HG03469 (cell line): ENCODE data around the gene DFFB.

Experiments used
- ATAC-seq: cut with Tn5 transposase; IDR thresholded peaks from one replicate; pipeline ENCODE4 v1.9.1; 2021; ENCODE audit warnings: mild to moderate bottlenecking, moderate library complexity, moderate number of reproducible peaks; ENCODE audit not compliant: unreplicated experiment

The DFFB gene

DNA sequence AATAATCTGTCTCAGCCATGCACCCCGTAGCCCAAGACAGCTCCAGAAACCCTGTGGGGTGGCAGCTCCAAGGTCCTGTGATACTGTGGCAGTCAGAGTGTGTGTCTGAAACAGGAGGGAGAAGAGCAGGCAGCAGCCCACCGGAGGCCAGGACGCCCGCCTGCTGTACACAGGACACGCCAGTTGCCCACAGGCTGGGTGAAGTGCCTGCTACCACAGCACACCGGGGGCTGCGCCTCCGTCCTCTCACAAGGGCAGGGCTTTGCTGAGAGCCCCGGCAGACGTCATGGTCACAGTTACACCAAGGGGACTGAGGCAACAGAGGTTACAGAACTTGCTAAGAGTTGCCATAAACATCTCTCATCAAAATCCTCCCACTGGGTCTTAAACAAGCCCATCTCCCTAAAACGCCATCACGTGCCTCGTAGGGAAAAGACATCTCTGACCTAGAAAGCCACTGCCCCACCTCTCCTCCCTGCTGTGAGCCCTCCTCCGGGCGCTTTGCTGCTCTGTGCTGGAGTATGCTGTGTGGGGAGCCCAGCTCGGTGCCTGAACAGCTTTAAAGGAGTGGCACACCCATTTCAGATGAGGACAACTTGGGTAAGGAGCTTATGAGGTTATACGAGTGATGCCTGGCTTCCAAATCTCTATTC is 37.5 kb downstream of the DFFB start:
- no peak for ATAC-seq

DNA sequence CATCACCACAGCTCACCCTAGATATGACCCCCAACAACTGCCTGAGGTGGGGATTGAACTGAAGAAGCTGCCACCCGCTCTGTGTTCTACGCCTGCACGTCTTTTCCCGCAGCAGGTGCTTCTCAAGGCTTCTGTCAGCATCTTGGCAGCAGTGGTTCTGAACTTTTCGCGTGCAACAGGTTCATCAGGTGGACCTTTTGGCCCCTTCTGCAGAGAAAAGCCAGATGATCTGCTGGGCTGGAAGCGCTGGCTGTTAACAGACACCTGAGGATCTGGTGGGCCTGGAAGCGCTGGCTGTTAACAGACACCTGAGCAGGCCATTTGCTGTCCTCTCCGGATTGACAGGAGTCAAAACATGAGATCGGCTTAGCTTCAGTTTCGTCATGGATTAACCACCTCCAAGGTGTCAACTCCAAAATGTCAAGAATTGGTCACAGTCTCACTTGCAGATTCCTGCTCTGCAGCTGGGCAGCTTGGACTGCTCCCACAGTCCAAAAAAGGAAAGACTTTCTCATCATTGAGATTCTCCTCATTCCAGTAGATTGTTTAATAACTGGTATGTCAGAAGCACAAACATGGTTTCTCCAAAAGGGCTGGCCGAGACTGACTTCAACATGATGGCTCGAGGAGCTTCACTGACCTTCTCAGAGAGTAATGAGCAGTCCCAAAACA is 38.1 kb downstream of the DFFB start:
- ATAC-seq = no peak

DNA sequence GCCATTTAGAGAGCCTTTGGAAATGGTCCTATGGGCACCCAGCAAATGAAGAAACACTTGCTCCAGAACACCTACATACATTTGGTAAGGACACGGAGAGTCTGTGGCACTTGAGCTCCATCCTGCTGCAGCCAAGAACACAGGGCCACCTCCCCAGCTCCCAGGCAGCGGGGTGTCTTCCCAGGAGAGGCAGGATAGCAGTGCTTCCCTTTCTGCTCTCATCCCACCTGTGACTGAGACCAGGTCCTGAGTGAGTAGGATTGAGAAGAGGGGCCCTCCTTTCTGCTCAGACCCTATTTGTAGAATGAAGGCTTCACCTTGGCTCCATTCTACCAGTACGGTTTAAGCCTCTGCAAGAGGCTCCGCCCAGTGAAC is 38.7 kb downstream of the DFFB start:
- no peak for ATAC-seq

DNA sequence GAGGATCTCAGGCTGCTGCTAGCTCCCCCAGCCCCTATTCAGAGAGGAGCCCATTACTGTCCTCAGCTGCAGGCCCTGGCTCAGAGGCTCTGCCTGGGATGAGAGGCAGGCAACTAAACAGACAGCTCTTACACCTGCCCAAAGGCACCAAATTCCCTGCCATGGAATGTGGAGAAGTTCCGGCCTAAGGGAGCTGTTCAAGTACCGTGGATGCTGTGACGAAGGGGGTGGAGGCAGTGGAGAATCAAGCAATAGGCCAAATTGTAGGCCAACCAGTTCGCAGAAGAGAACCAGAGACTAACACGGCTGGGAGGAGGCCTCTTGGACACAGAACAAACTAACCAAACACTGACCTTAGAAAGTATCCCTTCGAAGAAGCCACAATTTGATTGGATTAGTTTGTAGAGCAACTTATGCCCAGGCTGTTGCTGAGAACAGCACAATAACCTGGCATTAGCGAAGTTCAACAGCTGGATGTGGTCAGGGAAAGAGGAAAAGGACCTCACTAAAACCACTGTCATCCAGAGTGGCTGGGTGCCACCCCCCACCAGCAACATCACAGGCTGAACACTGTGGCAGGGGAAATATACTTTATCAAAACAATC is 39.2 kb downstream of the DFFB start:
- no peak for ATAC-seq

DNA sequence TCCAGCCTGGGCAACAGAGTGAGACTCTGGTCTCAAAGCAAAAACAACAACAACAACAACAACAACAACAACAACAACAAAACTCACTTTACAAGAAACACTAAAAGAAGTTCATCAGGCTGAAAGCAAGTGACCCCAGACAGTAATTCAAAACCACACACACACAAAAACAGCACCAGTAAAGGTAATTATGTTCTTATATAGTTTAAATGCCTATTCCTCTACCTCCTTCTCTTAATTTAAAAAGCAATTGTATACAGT is 41.1 kb downstream of the DFFB start:
- ATAC-seq = no peak

DNA sequence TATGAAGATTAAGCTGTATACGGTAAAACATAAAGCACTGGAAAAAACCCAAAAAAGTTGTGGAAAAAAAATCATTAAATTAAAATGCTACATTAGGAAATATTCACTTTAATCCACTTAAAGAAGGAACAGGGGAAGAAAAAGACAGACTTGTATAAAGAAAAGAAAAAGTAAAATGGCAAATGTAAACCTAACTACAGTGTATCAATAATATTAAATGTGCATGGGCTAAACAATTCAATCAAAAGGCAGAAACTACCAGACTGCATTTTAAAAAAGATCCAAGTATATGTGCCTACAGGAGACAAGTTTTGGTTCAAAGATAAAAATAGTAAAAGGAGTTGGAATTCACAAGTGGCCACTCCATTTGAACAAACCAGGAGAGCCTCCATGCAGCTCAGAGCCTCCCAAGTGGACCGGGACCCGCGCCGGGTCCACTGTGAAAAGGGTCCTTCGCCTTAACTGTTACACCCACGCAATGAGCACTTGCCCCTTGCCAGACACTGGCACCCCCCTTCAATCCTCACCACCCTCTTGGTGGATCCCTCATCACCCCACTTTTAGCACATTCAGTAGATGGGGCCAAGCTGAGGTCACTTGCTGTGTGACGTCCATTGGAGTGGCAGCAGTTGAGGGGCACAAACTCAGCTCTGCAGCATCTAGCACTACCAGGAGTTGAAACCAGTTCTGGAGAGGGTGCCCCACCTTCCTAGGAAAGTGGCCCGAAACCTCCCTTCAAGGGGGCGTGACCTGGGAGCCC is 41.9 kb downstream of the DFFB start:
- no peak for ATAC-seq

DNA sequence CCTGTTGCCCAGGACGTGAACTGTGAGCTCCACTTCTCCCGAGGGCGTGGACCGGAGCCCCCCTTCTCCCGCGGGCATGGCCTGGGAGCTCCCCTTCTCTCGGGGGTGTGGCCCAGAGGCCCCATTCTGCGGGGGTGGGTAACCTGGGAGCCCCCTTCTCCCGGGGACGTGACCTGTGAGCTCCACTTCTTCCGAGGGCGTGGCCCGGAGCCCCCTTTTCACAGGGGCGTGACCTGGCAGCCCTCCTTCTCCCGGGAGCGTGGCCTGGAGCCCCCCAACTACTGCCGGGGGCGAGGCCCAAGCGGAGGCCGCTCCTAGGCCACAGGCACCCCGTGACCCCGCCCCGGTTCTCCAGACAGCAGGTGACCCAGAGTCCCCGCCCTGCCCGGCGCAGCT is 42.5 kb downstream of the DFFB start:
- peak; percentile 2 for ATAC-seq

DNA sequence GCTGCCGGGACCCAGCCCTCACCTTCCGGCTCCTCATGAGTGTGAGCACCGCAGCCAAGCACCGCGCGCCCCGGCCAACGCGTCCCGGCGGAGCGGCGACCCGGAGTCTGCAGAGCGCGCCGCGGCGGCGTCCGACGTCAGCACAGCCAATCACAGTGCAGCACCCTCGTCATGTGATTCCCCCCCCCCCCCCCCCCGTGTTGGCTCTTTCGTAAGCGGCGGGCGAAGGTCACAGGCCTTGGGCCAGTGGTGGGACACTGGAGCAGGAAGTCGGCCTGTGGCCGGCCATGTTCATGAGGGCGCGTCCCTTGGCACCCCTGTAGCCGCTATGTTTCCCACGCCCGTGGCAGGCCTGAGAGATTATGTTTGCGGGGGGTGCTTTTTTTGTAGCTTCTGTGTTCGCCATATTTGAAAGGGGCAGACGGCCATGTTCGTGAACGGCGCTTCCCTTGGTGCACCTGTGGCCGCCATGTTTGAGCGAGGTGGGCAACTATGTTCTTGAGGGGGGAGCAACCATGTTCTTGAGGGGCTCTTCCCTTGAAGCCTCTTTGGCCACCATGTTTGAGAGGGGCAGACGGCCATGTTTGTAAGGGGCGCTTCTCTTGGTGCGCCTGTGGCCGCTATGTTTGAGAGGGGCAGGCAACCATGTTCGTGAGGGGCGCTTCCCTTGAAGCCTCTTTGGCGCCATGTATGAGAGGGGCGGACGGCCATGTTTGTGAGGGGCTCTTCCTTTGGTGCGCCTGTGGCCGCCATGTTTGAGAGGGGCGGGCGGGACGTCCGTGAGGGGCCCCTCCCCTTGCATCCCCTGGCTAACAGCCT is 43.1 kb downstream of the DFFB start, which contains the start of gene C1orf174:
C1orf174 (minus strand) TSS at position 123 of the 819 bp plus-strand sequence; CDS start at position 37, 86 bp downstream.
- ATAC-seq = peak; percentile 48

DNA sequence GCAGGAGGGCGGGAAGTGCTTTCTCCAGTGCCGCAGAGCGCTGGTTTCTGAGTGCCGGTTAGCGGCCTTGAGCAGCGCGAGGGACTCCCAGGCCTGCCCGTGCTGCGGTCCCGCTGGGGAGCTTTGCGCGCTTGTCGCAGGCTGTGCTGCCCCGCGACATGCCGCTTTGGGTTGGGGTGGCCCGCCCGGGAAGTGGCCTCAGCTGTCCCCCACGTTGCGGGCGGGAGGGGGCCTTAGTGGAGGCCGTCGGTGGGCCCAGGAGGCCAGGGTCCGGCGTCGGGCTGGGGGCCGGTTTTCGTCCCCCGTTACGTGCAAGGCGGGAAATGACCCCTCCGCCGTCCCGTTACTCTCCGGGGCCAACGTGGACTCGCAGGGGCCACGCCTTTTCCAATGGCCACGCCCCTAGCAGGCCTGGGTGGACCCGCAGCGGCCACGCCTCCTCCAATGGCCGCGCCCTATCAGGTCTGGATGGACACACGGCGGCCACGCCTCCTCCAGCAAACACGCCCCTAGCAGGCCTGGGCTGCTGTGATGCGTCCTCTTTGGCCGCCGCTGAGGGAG is 43.8 kb downstream of the DFFB start:
- peak; percentile 36 for ATAC-seq

DNA sequence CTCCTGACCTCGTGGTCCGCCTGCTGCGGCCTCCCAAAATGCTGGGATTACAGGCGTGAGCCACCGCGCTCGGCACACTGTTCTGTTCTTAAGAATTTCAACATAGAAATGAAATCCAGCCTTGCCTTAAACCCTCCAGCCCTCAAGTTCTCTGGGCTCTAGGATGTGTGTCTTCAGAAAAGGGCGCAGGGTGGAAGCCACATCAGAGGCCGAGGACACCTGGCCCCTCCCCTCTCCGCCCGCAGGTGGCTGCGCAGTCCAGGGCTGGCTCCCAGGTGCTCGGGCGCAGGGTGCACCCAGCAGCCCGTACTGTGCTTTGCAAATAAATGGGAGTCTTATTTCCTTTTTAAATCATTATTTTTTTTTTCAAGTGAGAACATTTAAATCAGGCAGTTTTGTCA is 44.8 kb downstream of the DFFB start:
- ATAC-seq = no peak

DNA sequence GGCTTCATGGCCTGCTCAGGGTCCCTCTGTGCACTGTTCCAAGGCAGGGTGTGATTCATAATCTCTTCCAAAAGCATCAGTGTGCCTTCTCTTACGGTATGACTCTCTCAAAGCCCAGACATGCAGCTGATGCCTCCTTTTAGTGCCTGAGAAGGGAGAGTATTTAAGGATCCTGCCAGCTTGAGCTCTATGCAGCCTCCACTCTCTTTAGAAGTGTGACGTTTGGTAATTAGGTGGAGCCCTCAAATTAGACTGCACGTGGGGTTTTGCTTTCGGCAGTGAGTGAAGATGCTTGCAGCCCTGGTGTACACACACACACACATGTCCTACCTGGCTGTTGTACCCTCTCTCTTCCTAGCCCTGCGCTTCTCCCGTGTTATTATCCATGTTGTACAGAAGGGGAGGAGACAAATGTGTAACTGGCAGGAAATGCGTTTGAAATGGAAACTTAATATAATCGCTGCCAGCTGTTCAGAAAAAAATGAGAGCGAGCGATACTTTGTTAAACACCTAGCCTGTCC is 45.4 kb downstream of the DFFB start:
- no peak for ATAC-seq

DNA sequence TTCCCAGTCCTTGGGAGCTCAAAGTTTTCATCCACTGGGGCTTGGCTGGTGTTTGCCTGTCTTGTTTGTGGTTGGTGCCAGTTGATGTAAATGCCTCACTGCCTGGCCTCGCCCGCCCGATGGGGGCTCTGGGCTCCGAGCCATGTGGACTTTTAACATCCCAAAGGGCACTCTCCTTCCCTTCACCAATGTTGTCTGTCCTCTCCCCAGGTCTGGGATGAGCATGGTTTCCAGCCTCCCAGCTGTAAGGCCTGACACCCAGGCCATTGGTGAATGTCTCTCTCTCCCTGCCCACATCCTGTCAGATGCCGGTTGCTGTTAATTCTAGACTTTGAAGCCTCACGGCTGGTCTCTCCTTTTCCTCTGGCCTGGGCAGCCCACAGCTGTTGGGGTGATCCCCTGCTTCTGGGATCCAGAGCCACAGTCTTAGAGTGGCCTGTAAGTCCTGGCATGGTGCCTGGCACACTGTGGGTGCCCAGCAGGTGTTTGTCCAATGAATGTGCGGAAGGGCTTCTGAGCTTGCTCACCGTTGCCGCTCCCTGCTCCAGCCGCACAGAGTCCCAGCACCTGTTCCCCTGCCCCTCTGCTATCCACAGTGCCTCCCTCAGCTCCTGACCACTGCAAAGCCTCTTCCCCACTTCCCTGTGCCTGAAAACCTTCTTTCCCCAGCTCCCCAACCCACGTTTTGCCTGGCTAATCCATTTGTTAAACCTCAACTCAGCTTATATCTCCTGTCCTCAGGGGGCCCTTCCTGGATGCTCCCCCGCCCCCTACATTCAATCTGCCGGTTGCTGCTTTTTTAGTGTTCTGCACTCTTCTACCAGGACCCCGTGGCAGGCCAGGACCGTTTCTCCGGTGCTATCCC is 46.1 kb downstream of the DFFB start:
- no peak for ATAC-seq

DNA sequence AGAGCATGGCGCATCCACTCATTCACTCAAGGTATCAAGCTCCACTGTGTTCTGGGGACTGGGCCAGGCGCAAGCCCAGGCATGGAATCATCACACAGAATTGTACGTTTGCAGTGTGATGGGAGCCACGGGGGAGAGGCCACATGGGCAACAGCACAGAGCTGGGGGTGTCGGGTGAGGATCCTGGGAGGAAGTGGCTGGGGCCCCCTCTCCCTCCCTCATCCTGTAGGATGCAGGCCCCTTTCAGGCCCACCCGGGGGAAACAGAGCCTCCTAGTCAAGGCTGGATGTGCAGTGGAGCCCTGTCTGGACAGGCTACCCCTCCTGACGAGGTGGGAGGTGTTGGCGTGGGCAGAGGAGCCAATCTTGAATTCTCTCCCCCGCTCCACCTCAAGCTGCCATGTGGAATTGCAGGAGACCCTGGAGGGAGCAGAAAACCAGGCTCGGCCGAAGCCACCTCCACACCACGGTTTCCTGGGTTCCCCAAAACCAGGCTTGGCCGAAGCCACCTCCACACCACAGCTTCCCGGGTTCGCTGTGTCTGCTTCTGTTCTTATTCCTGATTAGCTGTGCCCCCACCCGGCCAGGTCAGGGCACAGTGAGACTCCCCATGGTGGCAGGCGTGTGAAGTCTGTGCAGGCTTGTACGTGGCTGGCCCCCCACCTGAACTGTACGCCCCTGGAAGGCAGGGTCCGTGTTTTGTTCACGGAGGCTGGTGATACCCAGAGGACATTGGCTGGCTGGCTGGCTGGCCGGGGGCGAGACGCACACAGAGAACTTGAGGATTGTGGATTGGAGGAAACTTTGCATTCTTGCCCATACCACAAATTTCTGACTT is 46.9 kb downstream of the DFFB start:
- no peak for ATAC-seq

DNA sequence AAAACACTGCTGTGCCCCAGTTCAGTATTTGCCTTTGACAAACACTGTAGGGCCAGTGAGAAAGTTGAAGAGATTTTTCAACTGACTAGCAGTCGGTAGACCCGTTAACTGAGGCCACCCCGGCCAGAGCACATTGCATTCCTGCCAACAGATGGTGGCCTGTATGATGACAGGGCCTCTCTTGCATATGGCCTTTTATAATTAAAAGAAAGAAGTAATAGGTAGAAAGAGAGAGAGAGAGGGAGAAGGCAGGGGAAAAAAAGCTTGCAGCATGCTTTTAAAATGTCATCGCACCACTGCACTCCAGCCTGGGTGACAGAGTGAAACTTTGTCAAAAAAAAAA is 47.5 kb downstream of the DFFB start:
- no peak for ATAC-seq

DNA sequence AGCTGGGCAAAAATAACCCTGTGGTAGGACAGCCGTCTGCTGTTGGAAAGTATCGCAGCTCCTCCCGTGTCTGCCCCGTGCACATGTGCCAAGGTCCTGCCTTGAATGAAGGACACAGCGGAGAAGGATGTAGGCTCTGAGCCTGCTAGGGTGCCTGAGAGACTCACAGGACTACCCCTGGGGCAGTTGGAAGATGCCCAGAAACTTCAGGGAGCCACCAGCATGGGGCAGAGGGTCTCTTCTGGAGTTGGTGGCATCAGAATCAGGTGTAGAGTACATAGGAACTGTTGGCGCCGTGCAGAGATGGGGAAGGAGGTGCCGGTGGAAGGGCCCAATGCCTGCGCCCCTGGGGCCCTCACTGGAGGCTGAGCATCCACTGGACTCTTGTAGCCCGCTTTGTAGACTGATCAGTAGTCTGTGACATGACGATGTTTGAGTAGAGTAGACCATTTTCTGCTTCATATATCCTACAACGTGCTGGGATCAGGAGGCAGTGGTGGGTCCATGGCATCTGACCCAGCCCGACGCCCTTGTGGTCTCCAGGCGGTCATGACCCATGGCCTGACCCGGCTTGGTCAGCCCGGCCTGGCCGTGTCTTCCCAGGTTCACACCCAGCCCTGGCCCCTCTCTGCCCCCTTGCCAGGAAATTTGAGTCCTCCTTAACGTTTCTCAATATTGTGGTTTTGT is 48.1 kb downstream of the DFFB start:
- ATAC-seq = no peak

DNA sequence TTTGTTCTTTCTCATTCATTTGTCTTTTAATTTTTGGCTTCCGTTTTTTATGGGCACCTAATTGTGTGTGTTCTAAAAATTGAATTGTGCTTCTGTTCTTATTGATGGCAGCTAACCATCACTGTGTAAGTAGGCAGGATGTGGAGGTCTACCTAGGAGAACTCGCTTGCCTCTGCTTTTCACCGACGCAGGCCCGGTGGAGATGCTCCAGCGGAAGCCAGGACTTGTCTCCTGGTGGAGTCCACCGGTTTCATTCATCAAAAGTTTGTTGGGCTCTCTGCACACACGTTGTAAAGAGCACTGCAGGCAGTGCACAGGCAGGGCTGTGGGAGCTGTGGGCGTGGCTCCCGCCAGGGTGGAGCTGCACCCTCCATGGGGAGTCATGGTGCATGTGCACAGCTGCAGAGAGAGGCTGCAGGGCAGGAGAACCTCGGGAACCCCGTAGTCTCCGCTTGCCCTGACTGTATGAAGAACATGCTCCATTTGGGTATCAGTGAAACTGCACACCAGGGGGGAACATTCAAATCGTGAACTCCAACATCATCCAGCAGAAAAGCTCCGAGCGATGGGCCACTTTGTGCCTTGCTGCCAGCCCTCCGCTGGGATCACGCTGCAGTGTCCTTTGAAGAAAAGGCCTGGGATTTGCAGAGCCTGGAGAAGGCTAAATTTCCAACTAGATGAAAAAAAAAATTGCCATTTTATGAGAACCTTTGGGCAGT is 48.8 kb downstream of the DFFB start:
- no peak for ATAC-seq

DNA sequence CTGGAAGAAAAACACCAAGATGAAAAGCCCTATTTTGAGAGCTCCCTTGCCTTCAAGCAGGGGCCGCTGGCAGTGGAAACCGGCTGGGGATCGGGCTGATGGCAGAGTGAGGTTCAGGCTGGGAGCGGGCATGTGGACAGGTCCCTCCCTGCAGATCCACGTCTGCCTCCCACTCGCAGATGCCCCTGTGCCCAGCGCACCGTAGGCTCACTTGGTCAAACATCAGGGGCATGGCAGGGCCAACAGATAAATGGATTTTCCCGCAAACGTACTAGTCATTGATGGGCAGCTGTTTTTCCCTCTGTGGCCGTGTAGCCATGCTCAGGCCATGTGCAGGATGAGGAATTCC is 49.4 kb downstream of the DFFB start:
- no peak for ATAC-seq
